Lower leg skin (tissue), 4 donors: ENCODE measurements around the gene AUTS2. TPM values are rescaled to one million over a fixed set of nuclear protein-coding genes. Genes with fewer than 3 reads are reported as not detected.

Experiments
- DNase-seq, 2 donors: peaks; one replicate each; pipeline ENCODE4 v3.0.0-alpha.2; 2019; ENCODE audit warnings: low spot score in 2 of 2
- H3K4me3 ChIP-seq: fragments of 200-600 bp; sonication (generic); 2 replicates; pipeline ENCODE4 v1.5.1; 2017; ENCODE audit warnings: mild to moderate bottlenecking, low read depth; ENCODE audit not compliant: poor library complexity, severe bottlenecking
- CTCF ChIP-seq, 3 donors: fragments of 450-650 bp; IDR thresholded peaks; one replicate each; pipeline ENCODE4 v1.5.1; 2016; ENCODE audit warnings: antibody characterized with exemption in 3 of 3, mild to moderate bottlenecking in 3 of 3, moderate library complexity in 2 of 3
- POLR2A ChIP-seq, 2 donors: fragments of 450-650 bp; IDR thresholded peaks; one replicate each; pipeline ENCODE4 v1.6.1; 2016 to 2017; ENCODE audit warnings: antibody characterized with exemption in 2 of 2, mild to moderate bottlenecking in 1 of 2, moderate library complexity in 1 of 2
- WGBS, 2 donors: methylation state at CpG; one replicate each; pipeline ENCODE4 v1.1.5; 2018; 5-methylcytosine and 5-hydroxymethylcytosine counted together
- intact Hi-C: fragments of 100-400 bp; cut with DNase I; formaldehyde crosslinking; loops from one replicate; pipeline ENCODE4 v1.15.0; 2023; ENCODE audit warnings: low total_unique reads
- total RNA-seq, 4 donors: library from RNA; depleted of rRNA; stranded (reverse); fragments of >200 nt; gene quantifications; one replicate each; pipeline ENCODE4 v1.1.0, GENCODE V29; 2016

Gene AUTS2
- total RNA-seq, 4 donors from 2014 or later, result 30.8 to 41.9 (median 40.5) TPM

GRCh38 chr7:70405241-70405640 lies 807.0 kb downstream of the AUTS2 start:
- WGBS, 2 donors, result 72 to 83% methylated on average over 5 of the region's 5 CpGs
- intact Hi-C loops, result no loop called here
- DNase-seq, result no peak
- no peak overlapping the region for H3K4me3 ChIP-seq
- TF ChIP-seq CTCF (IDR thresholded peaks at IDR 0.05) (no peak), POLR2A (IDR thresholded peaks at IDR 0.05) (no peak)

DNA sequence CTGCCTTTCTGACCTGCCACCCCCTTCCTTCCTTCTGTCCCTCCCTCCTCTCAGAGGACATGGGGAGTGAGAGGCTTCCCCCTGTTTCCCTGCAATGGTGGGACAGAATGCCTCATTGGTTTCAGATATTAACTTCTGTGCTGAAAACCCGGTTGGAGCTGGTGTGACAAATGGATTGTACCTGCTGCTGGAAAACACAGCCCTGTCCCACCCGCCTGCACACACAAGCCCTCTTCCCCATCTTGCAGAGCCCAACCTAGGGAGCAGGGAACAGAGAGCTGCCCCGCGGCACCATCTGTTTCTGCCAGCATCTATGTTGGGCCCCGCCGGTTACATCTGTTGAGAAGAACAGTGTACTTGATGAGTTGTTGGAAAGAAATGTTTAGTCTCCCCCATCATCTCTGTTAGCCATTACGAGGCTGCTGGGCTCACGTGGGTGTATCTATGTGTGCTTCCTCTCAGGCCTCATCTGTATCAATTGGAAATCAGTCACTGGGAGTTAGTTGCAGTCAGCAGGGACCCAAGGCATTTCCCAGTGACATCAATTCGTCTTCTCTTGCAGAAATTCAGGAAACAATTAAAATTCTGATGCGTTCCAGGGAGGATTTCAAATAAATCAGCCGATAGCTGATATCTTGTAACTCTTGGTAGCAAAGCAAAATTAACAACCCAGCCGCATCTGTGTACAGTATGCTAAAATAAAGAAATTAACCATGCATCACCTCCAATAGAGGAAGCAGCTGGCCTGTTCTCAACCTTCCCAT lies 808.1 kb downstream of the AUTS2 start:
- TF ChIP-seq POLR2A (IDR thresholded peaks at IDR 0.05) (no peak), CTCF (IDR thresholded peaks at IDR 0.05) (no peak)
- no peak for DNase-seq
- intact Hi-C loops, result no loop called here
- 83 to 89% methylated on average over 12 of the region's 12 CpGs for WGBS, 2 donors
- H3K4me3 ChIP-seq, result no peak overlapping the region

GRCh38 chr7:70406950-70407209 lies 808.6 kb downstream of the AUTS2 start:
- H3K4me3 ChIP-seq, result no peak overlapping the region
- WGBS, 2 donors, result 91 to 94% methylated on average over 4 of the region's 4 CpGs
- TF ChIP-seq CTCF (IDR thresholded peaks at IDR 0.05) (no peak), POLR2A (IDR thresholded peaks at IDR 0.05) (no peak)
- intact Hi-C loops, result no loop called here
- DNase-seq, result no peak

GRCh38 chr7:70408477-70408876 lies 810.2 kb downstream of the AUTS2 start:
- intact Hi-C loops, result no loop called here
- no peak for DNase-seq
- WGBS, 2 donors, result 80 to 83% methylated on average over 2 of the region's 2 CpGs
- no peak for TF ChIP-seq POLR2A (IDR thresholded peaks at IDR 0.05)
- no peak for TF ChIP-seq CTCF (IDR thresholded peaks at IDR 0.05)
- H3K4me3 ChIP-seq, result no peak overlapping the region

DNA sequence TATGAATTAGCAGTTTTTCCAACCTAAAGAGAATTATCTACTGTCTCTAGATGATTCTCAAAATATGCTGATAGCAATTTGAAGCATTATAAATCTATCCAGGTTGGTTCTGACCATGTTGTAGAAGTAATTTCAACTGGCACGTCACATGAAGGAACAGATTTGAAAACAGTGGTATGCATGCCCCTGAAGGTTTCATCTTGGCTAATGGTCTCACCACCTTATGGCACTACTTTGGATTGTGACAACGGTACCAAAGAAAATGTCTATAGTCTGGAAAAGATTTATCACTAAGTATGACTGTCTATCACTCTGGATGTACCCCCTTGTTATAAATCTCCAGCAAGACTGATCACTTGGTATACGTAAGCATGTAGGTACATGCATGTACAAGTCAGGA lies 810.6 kb downstream of the AUTS2 start:
- TF ChIP-seq POLR2A (IDR thresholded peaks at IDR 0.05) (no peak), CTCF (IDR thresholded peaks at IDR 0.05) (no peak)
- no peak overlapping the region for H3K4me3 ChIP-seq
- DNase-seq, result no peak
- 92 to 94% methylated on average over 3 of the region's 3 CpGs for WGBS, 2 donors
- intact Hi-C loops, result no loop called here

- no peak overlapping the region for H3K4me3 ChIP-seq
- no peak for DNase-seq
- intact Hi-C loops, result no loop called here
- WGBS, 2 donors, result 93 to 96% methylated on average over 8 of the region's 8 CpGs
- TF ChIP-seq POLR2A (IDR thresholded peaks at IDR 0.05), result no peak
- TF ChIP-seq CTCF (IDR thresholded peaks at IDR 0.05), result no peak
Observed at GRCh38 chr7:70410134-70410750, 812.0 kb downstream of the AUTS2 start.
